ENCODE measurements around the gene ABHD14A. TPM values are rescaled to one million over a fixed set of nuclear protein-coding genes. Genes with fewer than 3 reads are reported as not detected.

Gene ABHD14A
- total and polyA plus RNA-seq, 2 of the 13 experiments (the other 11 are each of a cell fraction or from before 2014, with no cell fraction given): 29.5 to 46.9 TPM

- TF ChIP-seq NFAT5 (CRISPR knock-in tag; IDR thresholded peaks at IDR 0.05) (no peak), WIZ (CRISPR knock-in tag; IDR thresholded peaks at IDR 0.05) (no peak), CC2D1A (CRISPR knock-in tag; IDR thresholded peaks at IDR 0.05) (no peak), KLF6 (CRISPR knock-in tag; IDR thresholded peaks at IDR 0.05) (no peak), RAD21 (CRISPR knock-in tag; IDR thresholded peaks at IDR 0.05) (peak; percentile 82), HMGXB3 (CRISPR knock-in tag; IDR thresholded peaks at IDR 0.05; ENCODE audit: borderline replicate concordance) (no peak), SMAD3 (CRISPR knock-in tag; IDR thresholded peaks at IDR 0.05) (peak; percentile 76), TRAFD1 (CRISPR knock-in tag; IDR thresholded peaks at IDR 0.05; ENCODE audit: borderline replicate concordance) (no peak), RORA (CRISPR knock-in tag; IDR thresholded peaks at IDR 0.05) (no peak), HNRNPUL1 (IDR thresholded peaks at IDR 0.05; ENCODE audit: low read depth, low read length) (no peak), SUZ12 (IDR thresholded peaks at IDR 0.05; ENCODE audit: low read depth, low read length) (no peak), CSRNP2 (CRISPR knock-in tag; conservative IDR thresholded peaks at IDR 0.05; ENCODE audit: low read depth) (no peak), ARNT2 (CRISPR knock-in tag; IDR thresholded peaks at IDR 0.05; ENCODE audit: low read depth) (no peak), POGZ (CRISPR knock-in tag; IDR thresholded peaks at IDR 0.05) (peak; percentile 65), ZNF800 (CRISPR knock-in tag; IDR thresholded peaks at IDR 0.05) (no peak)
Observed at GRCh38 chr3:51982352-51982837, 7.5 kb downstream of the ABHD14A start (continued).

All from HepG2 (cell line).